Measurements from ENCODE around the gene USP22.

Gene USP22

DNA sequence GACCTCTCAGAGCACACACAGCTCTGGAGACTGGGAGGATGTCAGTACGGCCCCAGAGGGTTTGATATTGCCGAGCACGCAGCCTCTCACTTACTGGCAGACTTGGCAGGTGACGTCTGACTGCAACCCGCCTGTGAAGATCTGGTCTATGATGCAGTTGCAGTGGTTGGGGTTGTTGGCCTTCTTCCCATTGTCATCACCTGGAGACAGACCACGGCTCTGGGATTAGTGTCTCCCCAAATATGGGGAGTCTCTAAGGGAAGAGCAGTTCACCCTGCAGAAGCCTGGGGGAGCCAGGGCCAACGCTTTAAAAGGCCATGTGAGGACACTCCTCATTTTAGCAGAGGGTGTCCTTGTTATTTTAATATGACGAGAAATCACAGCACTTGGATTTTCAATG lies 30.1 kb downstream of the USP22 start:
- 95 to 97% methylated on average over 8 of the region's 8 CpGs for WGBS, 2 experiments

DNA sequence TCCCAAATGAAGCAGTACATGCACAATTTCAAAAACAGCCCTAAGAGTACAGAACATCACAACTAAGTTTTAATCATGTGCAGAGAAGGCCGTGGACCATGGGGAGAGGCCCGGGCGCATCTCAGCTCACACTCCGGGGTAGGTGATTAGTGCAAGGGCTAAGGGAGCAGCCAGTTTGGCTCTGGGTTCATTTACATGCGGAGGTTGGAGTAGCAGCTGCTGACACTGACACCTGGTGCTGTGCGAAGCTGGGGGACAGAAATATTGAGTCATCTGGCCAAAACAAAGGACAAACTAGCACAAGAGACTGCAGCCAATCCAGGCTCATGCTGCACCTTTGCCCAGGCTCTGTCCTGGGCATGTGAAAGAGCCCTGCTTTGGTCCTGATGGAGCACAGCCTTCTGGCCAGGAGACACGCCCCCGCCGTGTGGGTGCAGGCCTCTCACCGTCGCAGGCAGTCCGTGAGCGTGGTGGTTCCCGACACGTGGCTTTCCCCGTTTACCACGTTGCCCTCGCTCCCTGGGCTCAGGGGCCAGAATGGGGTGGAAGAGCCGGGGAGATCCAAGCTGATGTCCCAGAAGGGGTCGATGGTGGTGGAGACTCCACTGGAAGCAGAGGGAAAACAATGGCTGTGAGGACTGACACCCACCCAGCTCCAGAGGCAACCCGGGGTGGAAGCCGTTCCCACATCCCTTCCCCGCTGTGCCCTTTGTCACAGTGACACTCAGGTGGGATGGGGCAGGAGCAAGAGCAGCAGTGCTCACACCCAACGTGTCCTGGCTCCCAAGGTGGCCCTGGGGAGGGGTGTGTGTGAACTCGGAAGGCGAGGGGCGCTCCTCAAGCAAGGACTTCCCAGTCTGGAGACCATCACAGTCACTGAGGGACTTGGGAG lies 31.9 kb downstream of the USP22 start:
- peaks cover 80% of the 10 kb centered on the region for H3K36me3 ChIP-seq (ENCODE audit: control insufficient read depth, insufficient read depth, low read length)
- no peak overlapping the region for H3K27ac ChIP-seq (ENCODE audit: insufficient read depth, low read depth, low read length, poor library complexity, severe bottlenecking)
- no peak overlapping the region for H3K4me3 ChIP-seq (ENCODE audit: insufficient read depth, low read depth, low read length)
- no peaks in the 10 kb centered on the region for H3K27me3 ChIP-seq (ENCODE audit: control insufficient read depth, insufficient read depth, low read length, poor library complexity, severe bottlenecking)
- no peaks in the 10 kb centered on the region for H3K4me1 ChIP-seq (ENCODE audit: control insufficient read depth, insufficient read depth, low read length)
- 95 to 96% methylated on average over 27 of the region's 27 CpGs for WGBS, 2 experiments
- H3K9me3 ChIP-seq (ENCODE audit: control insufficient read depth, low read length) = no peaks in the 10 kb centered on the region

More for the DNA sequence above, 30.1 kb downstream of the USP22 start:
- Histone ChIP-seq H3K27ac (ENCODE audit: insufficient read depth, low read depth, low read length, poor library complexity, severe bottlenecking) (no peak overlapping the region), H3K4me3 (ENCODE audit: insufficient read depth, low read depth, low read length) (no peak overlapping the region), H3K27me3 (ENCODE audit: control insufficient read depth, insufficient read depth, low read length, poor library complexity, severe bottlenecking) (no peaks in the 10 kb centered on the region), H3K4me1 (ENCODE audit: control insufficient read depth, insufficient read depth, low read length) (no peaks in the 10 kb centered on the region), H3K9me3 (ENCODE audit: control insufficient read depth, low read length) (no peaks in the 10 kb centered on the region), H3K36me3 (ENCODE audit: control insufficient read depth, insufficient read depth, low read length) (peaks cover 85% of the 10 kb centered on the region)

DNA sequence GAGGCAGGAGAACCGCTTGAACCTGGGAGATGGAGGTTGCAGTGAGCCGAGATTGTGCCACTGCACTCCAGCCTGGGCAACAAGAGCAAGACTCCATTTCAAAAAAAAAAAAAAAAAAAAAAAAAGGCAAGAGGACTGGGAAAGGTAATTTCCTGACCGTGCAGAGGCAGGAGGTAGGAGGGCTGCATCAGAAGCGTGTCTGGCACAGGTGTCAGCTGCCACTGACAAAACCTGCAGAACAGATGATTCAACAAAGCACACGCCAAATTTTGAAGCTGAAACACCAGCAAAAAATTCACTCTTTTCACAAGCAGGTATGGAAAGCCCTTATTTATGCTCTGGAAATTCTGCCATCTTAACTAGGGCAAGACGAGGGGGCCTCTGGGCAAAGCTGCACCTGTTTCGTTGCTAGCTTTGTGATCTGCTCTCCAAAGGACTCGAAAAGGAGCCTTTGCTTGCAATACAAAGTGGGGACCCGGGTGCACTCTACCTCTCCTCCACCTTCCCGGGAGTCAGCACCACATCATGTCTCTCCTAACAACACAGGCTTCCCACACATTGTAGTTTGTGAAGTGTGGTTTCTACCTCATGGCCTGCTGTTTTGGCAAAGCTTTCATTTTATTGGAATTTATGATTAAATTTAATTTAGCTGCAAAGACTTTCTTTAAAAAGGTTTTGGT lies 33.7 kb downstream of the USP22 start:
- Histone ChIP-seq H3K27ac (ENCODE audit: insufficient read depth, low read depth, low read length, poor library complexity, severe bottlenecking) (no peak overlapping the region), H3K9me3 (ENCODE audit: control insufficient read depth, low read length) (no peaks in the 10 kb centered on the region), H3K4me1 (ENCODE audit: control insufficient read depth, insufficient read depth, low read length) (no peaks in the 10 kb centered on the region), H3K4me3 (ENCODE audit: insufficient read depth, low read depth, low read length) (no peak overlapping the region), H3K36me3 (ENCODE audit: control insufficient read depth, insufficient read depth, low read length) (peaks cover 80% of the 10 kb centered on the region), H3K27me3 (ENCODE audit: control insufficient read depth, insufficient read depth, low read length, poor library complexity, severe bottlenecking) (no peaks in the 10 kb centered on the region)
- WGBS, 2 experiments = 95 to 97% methylated on average over 9 to 10 of the region's 10 CpGs

DNA sequence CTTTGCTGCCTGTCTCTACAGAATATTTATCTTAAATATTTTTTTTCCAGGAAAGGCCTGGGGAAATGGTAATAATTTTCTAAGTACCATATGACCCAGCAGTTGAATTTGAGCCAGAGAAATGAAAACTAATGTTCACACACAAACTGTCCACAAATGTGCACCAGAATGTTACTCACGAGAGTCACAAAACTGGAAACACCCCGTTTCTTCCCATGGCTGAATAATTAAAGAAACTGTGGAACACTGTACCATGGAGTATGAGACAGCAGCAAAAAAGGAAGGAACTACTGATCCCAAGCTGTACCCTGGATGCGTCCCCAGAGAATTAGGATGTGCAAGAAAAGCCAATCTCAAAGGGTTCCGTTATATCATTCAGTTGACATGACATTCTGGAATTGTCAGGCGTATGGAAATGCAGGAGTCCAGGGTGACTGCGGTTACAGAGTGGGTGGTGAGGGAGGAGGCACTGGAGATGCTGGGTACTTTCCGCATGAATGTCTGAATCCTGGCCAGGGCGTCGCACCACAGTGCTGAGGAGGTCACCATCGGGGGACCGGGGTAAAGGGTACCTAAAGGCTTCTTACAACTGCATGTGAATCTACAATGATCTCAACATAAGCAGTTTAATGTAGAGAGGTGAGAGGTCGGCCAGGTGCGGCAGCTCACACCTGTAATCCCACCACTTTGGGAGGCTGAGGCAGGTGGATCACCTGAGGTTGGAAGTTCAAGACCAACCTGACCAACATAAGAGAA lies 34.5 kb downstream of the USP22 start:
- no peak overlapping the region for H3K4me3 ChIP-seq (ENCODE audit: insufficient read depth, low read depth, low read length)
- H3K4me1 ChIP-seq (ENCODE audit: control insufficient read depth, insufficient read depth, low read length) = no peaks in the 10 kb centered on the region
- H3K27me3 ChIP-seq (ENCODE audit: control insufficient read depth, insufficient read depth, low read length, poor library complexity, severe bottlenecking) = no peaks in the 10 kb centered on the region
- no peak overlapping the region for H3K27ac ChIP-seq (ENCODE audit: insufficient read depth, low read depth, low read length, poor library complexity, severe bottlenecking)
- H3K9me3 ChIP-seq (ENCODE audit: control insufficient read depth, low read length) = no peaks in the 10 kb centered on the region
- H3K36me3 ChIP-seq (ENCODE audit: control insufficient read depth, insufficient read depth, low read length) = peaks cover 81% of the 10 kb centered on the region
- 95 to 96% methylated on average over 13 of the region's 13 CpGs for WGBS, 2 experiments

DNA sequence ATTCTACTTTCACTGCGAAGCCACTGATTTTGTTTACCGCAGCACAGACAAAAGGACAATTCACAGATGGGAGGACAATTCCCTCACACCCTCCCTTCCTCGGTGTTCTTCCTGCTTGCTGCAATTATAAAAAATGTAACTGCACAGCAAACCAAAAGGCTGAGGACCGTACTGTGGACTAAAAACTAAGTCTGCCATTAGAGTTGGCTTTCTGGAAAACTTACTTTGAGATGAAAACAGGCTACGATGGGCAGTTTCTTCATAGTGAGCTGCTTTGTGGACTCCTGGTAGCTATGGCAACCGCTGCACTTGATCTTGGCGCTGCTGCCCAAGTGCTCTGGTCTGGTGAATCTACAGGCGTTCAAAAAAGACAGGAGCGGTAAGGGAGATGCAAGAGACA lies 35.2 kb downstream of the USP22 start:
- Histone ChIP-seq H3K4me1 (ENCODE audit: control insufficient read depth, insufficient read depth, low read length) (no peaks in the 10 kb centered on the region), H3K27ac (ENCODE audit: insufficient read depth, low read depth, low read length, poor library complexity, severe bottlenecking) (no peak overlapping the region), H3K27me3 (ENCODE audit: control insufficient read depth, insufficient read depth, low read length, poor library complexity, severe bottlenecking) (no peaks in the 10 kb centered on the region), H3K36me3 (ENCODE audit: control insufficient read depth, insufficient read depth, low read length) (peaks cover 82% of the 10 kb centered on the region), H3K4me3 (ENCODE audit: insufficient read depth, low read depth, low read length) (no peak overlapping the region), H3K9me3 (ENCODE audit: control insufficient read depth, low read length) (no peaks in the 10 kb centered on the region)
- WGBS, 2 experiments = 93 to 95% methylated on average over 9 of the region's 9 CpGs

DNA sequence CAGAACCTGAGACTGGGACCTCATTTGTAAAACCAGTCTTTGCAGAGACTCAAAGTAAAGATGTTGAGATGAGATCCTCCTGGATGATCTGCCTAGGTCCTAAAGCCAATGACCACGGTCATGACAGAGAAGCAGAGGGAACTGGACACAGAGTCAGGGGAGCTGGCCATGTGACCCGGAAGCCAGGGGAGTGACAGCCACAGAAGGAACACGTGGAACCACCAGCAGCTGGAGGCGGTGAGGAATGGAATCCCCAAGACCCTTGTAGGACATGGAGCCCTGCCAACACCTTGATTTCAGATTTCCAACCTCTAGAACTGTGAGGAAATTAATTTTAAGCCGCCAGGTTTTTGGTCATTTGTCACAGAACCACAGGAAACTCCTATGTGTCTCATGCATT lies 37.0 kb downstream of the USP22 start:
- no peak overlapping the region for H3K4me3 ChIP-seq (ENCODE audit: insufficient read depth, low read depth, low read length)
- H3K4me1 ChIP-seq (ENCODE audit: control insufficient read depth, insufficient read depth, low read length) = no peaks in the 10 kb centered on the region
- H3K27ac ChIP-seq (ENCODE audit: insufficient read depth, low read depth, low read length, poor library complexity, severe bottlenecking) = no peak overlapping the region
- no peaks in the 10 kb centered on the region for H3K27me3 ChIP-seq (ENCODE audit: control insufficient read depth, insufficient read depth, low read length, poor library complexity, severe bottlenecking)
- H3K36me3 ChIP-seq (ENCODE audit: control insufficient read depth, insufficient read depth, low read length) = peaks cover 70% of the 10 kb centered on the region
- H3K9me3 ChIP-seq (ENCODE audit: control insufficient read depth, low read length) = no peaks in the 10 kb centered on the region
- 96 to 97% methylated on average over 5 of the region's 5 CpGs for WGBS, 2 experiments

DNA sequence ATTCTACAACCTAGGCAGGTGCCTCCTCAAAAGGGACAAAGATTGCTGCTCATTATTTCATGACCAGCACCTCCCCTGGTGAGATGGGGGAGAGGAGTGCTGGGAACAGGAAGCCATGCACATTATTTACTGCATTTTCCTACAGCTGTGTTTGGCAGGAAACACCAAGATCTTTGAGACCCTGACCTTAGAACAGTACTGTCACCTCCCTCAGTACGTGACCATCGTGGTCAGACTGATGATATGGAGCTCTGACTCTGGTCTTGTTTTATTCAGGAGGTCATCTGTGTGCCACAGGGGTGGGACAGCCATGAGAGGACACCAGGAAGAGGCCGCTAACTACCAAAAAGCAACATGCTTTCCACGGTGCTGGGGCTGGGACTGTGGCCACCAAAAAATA lies 37.4 kb downstream of the USP22 start:
- Histone ChIP-seq H3K4me3 (ENCODE audit: insufficient read depth, low read depth, low read length) (no peak overlapping the region), H3K36me3 (ENCODE audit: control insufficient read depth, insufficient read depth, low read length) (peaks cover 66% of the 10 kb centered on the region), H3K9me3 (ENCODE audit: control insufficient read depth, low read length) (no peaks in the 10 kb centered on the region), H3K27me3 (ENCODE audit: control insufficient read depth, insufficient read depth, low read length, poor library complexity, severe bottlenecking) (no peaks in the 10 kb centered on the region), H3K27ac (ENCODE audit: insufficient read depth, low read depth, low read length, poor library complexity, severe bottlenecking) (no peak overlapping the region), H3K4me1 (ENCODE audit: control insufficient read depth, insufficient read depth, low read length) (no peaks in the 10 kb centered on the region)
- 91 to 99% methylated on average over 4 of the region's 4 CpGs for WGBS, 2 experiments

DNA sequence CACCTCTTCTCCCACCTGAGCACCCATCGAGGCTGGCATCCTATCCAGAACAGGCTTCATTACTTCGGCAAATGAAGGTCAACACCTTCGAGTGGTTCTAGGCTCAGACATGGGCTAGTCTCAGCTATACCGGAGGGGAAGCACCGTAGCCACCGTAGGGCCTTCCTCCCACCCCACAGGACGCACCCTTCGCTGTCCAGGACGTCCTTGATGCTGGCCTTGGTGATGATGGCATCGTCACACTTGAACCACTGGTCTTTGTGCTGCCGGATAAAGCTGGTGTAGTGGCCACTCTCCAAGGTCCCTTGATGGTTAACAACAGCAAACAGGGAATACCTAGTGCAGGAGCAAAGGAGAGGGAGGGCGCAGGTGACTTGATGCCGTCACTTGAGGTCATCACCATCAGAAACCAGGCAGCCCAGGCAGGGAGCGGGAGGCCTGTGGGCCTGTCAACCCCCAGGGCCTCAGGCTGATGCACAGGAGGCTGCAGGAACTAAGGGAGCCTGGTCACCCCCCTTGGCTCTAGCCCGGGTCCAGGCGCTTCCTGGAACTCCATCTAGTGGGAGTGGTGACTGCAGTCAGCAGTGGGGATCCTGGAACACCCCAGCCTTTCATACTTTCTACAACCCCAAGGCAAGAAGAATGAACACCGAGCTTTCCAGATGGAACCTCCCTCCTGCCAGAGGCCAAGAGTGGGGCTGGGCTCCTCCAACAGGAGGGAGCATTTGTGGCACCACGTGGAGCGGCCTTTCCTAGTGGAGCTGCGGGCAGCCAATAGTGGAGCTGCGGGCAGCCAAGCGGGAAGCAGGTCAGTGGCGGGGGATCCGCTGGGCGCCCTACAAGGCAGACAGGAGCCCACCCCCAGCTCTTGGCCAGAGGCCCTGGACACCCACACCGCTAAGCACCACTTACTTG lies 38.5 kb downstream of the USP22 start:
- 95 to 97% methylated on average over 26 of the region's 26 CpGs for WGBS, 2 experiments
- peaks cover 59% of the 10 kb centered on the region for H3K36me3 ChIP-seq (ENCODE audit: control insufficient read depth, insufficient read depth, low read length)
- no peak overlapping the region for H3K4me3 ChIP-seq (ENCODE audit: insufficient read depth, low read depth, low read length)
- H3K9me3 ChIP-seq (ENCODE audit: control insufficient read depth, low read length) = no peaks in the 10 kb centered on the region
- H3K27ac ChIP-seq (ENCODE audit: insufficient read depth, low read depth, low read length, poor library complexity, severe bottlenecking) = no peak overlapping the region
- H3K4me1 ChIP-seq (ENCODE audit: control insufficient read depth, insufficient read depth, low read length) = no peaks in the 10 kb centered on the region
- H3K27me3 ChIP-seq (ENCODE audit: control insufficient read depth, insufficient read depth, low read length, poor library complexity, severe bottlenecking) = no peaks in the 10 kb centered on the region

DNA sequence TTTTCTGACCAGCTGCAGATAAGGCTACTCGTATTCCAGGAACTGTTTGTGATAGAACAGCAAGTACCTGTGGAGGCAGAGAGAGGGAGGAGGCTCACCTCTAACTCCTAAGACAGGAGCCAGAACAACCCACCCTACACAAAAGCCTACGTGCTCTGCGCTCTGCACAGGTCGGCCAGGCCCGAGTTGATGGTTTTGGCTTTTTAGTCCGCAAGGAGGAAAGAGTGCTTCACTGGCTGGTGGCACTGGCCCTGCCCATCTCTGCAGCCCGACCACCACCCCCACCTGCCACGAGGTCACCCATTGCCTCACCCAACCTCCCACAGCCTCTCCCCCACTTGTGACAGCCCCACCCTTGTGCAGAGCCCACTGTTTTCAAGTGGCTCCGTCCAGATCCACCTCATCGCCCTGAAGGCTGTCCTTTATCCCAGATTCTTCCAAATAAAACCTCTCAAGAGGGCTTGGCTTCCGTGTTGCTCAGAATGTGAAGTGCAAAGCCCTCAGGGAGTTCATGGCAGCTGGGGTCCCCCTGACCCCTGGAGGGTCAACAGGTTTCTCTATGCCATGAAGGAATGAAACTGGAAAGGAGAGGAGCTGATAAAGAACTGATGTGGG lies 39.7 kb downstream of the USP22 start:
- H3K27ac ChIP-seq (ENCODE audit: insufficient read depth, low read depth, low read length, poor library complexity, severe bottlenecking) = no peak overlapping the region
- no peak overlapping the region for H3K4me3 ChIP-seq (ENCODE audit: insufficient read depth, low read depth, low read length)
- H3K9me3 ChIP-seq (ENCODE audit: control insufficient read depth, low read length) = no peaks in the 10 kb centered on the region
- no peaks in the 10 kb centered on the region for H3K27me3 ChIP-seq (ENCODE audit: control insufficient read depth, insufficient read depth, low read length, poor library complexity, severe bottlenecking)
- no peaks in the 10 kb centered on the region for H3K4me1 ChIP-seq (ENCODE audit: control insufficient read depth, insufficient read depth, low read length)
- 92 to 96% methylated on average over 11 of the region's 11 CpGs for WGBS, 2 experiments
- peaks cover 54% of the 10 kb centered on the region for H3K36me3 ChIP-seq (ENCODE audit: control insufficient read depth, insufficient read depth, low read length)
